ENCODE data around the gene LINC00632. TPM values are rescaled to one million over a fixed set of nuclear protein-coding genes. Genes with fewer than 3 reads are reported as not detected.

The LINC00632 gene
- total RNA-seq, 2 donors from 2014 or later, result 742 to 829 TPM

DNA sequence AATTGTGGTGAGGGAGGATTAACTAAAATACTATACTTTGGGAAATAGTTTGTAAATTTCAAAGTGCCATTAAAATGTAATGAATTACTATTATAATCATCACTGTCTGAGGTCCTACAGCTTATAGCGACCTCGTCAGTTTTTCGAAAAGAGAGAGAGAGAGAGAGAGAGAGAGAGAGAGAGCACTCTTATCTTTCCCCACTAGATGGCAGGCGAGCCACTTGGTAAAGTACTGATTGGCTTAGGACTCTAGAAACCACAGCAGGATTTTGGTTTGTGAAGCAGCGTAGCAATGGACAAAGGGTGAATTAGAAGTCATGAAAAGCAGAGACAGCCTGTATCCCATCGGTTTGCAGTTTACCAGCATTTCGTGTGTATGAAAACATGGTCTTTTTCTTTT, 52.5 kb downstream of the LINC00632 start:
- DNase-seq (ENCODE audit: low spot score), result no peak

DNA sequence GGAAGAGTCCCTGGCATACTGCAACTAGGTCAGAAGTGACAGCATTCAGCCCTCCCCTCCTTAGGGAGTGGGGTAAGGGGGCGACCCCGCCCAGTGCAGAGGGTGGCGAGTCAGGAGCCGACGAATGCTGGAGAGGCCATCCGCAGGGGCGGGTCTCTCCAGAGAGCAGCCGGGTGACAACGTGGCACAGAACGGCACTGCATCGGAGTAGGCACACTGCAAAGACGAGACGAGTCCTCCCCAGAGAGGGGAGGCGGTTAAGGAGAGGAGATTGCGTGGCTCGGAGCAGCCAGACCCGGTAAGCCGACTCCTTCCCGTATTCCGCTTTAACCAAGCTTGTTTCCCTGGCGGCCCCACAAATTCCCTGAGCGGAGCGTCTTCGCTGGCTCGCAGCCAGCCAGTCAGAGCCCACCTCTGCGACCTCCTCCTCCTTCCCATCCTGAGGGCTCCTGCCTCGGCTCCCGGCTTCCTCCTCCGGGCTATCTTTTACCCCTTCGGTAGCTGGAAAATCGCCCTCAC, 54.9 kb downstream of the LINC00632 start:
- intact Hi-C loops (cut with DNase I), result no loop called here
- DNase-seq (ENCODE audit: low spot score), result peak; percentile 83

More for the DNA sequence above, 52.5 kb downstream of the LINC00632 start:
- intact Hi-C loops (cut with DNase I), result no loop called here

DNA sequence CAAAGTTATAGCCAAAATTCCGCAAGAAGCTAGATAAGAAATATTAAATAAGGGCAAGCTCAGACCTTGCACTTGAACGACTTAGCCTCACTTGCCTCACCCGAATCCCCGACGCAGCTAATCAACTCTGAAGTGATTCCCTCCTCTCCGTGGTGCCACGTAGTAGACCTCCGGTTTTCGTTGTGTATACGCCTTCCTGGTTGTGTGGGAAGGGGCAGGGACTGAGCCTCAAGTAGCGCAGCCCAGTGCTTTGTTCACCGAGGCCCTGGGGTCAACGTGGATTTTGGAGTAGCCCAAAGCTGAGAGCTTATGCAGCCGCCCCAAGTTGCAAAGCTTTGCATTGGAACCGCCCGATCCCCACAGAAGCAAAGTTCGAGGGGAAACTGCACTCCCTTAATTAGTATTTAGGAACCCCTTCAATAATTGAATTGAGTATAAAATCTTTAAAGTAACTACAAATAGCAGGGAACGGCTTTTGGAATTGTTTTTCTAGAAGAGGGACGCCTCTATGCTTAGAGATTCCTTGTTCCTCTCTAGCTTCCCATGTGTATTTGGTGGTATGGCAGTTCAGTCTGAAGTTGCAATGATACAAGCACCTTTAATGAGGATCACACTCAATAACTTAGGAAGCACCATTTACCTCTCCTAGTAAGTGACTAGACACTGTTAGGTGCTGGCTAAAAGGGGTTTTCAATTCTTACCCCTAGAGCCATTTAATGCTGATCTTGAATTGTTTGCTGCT, 55.7 kb downstream of the LINC00632 start:
- intact Hi-C loops (cut with DNase I), result no loop called here
- no peak for DNase-seq (ENCODE audit: low spot score)

DNA sequence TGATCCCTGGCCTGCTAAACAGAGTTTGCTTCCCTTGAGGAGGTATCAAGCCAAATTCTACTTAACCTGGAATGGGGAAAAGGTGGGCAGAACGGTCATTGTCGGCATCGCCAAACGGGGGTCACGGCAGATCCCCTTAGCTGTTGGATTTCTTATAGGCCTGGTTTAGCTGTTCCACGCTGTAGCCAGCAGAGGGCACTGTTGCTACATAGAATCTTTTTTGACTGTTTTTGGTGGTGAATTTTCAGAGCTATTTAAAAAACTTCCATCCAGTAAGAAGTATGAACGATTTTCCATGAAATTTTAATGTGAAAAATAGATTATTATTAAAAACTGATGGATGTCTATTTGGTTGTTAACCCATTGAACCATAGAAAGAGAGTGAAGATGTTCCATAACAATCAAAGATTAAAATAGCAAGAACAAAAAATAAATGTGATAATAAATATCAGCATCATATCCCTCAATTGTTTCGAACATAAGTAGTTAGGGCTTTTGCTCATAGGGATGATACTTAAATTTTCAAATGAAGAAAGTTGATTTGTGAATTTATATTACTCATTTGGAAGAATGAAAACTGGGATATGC, 56.6 kb downstream of the LINC00632 start:
- DNase-seq (ENCODE audit: low spot score), result no peak
- intact Hi-C loops (cut with DNase I), result no loop called here

DNA sequence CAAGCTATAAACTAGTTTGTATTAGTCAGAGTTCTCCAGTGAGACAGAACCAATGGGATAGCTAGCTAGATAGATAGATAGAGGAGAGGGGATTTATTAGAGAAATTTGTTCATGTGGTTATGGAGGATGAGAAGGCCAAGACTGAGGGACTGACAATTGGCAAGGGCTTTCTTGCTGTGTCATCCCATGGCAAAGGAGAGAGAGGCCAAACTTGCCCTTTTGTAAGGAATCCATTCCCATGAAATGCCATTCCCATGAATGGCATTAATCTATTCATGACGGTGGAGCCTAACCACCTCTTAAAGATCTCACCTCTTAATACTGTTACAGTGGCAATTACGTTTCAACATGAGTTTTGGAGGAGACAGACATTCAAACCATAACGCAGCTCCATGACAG, 58.1 kb downstream of the LINC00632 start:
- intact Hi-C loops (cut with DNase I), result no loop called here

DNA sequence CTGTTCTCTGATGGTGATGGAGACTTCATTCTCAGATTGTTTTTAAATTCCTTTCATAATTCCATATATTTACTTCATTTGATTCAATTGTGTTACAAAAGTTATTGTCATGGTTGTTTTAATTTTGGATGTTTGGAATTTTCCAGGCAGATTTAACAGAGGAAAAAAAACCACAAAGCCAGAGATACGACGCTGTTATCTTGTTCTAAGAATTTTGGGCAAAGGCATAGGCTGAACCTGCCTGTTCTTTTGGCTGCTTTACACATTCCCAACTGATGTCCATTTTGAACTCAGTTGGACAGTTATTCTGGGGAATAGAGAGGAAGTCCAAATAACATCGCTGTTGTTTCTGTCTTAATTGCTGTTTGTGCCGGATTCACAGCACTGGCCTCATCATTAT, 65.7 kb downstream of the LINC00632 start:
- intact Hi-C loops (cut with DNase I), result no loop called here
- DNase-seq (ENCODE audit: low spot score), result no peak

More for the DNA sequence above, 58.1 kb downstream of the LINC00632 start:
- no peak for DNase-seq (ENCODE audit: low spot score)

DNA sequence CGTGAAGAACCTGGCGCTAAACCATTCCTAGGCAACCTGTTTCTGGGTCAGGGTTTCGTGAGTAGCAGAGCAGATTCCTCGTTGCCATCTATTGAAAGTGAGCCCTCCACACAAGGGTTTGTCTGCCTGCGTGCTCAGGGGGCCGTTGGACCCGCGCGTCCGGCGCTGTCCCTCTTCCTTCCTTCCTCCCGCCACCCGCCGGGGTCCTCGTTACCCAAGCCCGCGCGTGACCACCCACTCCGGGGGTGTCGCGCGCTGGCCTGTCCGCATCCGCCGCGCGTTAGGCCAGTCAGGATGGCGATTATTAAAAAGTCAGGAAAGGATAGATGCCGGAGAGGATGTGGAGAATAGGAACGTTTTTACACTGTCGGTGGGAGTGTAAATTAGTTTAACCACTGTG, 66.8 kb downstream of the LINC00632 start:
- no peak for DNase-seq (ENCODE audit: low spot score)
- intact Hi-C loops (cut with DNase I), result no loop called here

DNA sequence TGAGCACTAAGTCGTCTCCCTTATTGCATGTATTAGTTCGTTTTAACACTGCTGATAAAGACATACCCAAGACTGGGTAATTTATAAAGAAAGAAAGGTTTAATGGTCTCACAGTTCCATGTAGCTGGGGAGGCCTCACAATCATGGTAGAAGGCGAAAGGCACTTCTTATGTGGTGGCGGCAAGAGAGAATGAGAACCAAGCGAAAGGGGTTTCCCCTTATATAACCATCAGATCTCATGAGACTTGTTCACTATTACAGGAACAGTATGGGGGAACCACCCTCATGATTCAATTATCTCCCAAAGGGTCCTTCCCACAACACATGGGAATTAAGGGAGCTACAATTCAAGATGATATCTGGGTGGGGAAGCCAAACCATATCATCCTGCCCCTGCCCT, 85.1 kb downstream of the LINC00632 start:
- intact Hi-C loops (cut with DNase I), result no loop called here
- DNase-seq (ENCODE audit: low spot score), result no peak

DNA sequence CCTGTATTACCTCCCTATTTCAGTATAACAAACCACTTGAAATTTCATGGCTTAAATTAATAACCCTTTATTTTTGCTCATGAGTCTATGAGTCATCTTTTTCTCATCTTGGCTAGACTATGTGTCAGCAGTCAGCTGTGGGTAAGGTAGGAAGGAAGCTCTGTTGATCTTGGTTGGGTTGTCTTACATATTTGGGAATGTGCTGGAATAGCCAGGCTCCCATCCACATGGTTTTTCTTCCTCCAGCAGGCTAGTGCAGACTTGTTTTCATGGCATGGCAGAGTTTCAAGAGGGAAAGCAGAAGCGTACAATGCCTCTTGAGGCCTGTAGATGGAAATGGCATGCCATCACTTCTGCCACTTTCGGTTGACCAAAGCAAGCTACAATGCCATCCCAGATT, 89.7 kb downstream of the LINC00632 start:
- DNase-seq (ENCODE audit: low spot score), result no peak
- intact Hi-C loops (cut with DNase I), result no loop called here

DNA sequence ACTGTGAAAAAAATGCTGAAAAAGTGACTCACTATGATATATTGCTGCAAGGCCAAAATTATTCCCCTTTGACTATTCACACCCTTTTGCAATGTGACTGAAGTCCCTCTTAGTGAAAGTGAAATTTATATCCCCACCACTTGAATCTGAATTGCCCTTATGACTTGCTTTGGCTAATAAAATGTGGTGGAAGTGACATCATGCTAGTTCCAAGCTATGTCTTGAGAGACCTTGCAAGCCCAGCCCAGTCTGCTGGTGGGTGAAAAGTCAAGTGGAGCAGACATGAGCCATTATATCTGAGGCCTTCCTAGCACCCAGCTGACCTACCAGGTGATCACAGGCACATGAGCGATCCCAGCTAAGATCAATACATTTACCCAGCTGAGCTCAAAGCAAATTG, 94.7 kb downstream of the LINC00632 start:
- no peak for DNase-seq (ENCODE audit: low spot score)
- intact Hi-C loops (cut with DNase I), result no loop called here

DNA sequence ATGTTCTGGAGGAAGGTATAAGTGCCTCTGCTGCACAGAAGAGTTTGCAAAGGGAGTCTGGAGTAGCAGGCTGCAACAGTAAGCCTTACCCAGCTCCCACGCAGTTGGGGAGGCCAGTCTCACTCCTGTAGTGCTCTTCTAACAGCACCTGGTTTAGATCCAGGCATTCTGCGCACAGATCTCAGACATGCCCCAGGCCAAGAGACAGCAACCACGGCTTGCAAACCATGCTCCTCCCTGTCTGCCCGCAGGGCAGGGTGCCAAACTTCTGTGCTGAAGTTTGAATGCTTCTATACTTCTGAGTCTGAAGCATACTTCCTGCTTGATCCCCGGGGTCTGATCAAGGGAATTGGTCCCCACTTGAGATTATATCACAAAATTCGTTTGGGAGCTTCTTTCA, 106.3 kb downstream of the LINC00632 start:
- intact Hi-C loops (cut with DNase I), result no loop called here
- no peak for DNase-seq (ENCODE audit: low spot score)

DNA sequence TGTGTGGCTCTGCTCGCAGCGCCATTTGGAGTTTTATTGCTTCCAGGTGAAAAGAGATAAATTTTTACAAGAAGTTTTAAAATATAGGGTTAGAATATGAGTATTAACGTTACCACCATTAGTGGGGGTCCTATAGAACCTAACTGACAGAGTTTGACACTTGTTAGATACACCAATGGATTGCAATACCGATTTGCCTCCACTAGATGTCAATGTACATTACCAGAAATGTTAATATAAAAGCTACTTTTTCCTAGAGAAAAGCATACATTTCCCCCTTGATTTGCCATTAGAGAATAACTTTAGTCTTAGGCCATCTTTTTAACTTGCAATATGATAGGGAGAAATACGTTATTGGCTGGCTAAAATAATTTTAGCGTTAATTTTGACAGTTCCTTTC, 108.4 kb downstream of the LINC00632 start:
- DNase-seq (ENCODE audit: low spot score), result no peak
- intact Hi-C loops (cut with DNase I), result no loop called here

DNA sequence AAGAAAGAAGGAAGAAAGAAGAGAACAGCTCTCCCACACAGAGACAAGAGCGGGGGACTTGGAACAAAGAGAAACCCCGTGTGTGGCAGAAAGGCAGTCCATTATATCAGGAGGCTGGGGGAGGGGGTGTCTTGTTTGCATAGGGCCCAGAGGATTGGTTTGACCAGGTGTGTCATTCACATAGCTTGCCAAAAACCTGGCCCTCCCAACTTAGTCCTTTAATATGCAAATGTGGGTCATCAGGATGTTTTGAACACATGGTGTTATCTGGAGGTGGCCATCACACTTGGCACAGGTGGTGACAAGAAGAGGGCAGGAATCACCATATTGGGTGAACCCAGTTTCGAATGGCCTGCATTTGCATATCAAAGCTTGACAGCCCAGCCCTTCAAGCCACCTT, 111.7 kb downstream of the LINC00632 start:
- DNase-seq (ENCODE audit: low spot score), result no peak
- intact Hi-C loops (cut with DNase I), result no loop called here

DNA sequence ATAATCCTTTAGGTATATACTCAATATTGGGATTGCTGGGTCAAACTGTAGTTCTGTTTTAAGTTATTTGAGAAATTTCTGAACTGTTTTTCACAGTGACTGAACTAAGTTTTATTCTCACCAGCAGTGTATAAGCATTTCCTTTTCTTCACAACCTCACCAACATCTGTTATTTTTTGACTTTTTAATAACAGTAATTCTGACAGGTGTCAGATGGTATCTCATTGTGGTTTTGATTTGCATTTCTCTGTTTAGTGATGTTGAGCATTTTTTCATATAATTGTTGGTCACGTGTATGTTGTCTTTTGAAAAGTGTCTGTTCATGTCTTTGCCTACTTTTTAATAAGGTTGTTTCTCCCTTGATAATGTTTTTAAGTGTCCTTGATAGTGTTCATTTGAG, 112.6 kb downstream of the LINC00632 start:
- intact Hi-C loops (cut with DNase I), result no loop called here
- no peak for DNase-seq (ENCODE audit: low spot score)

DNA sequence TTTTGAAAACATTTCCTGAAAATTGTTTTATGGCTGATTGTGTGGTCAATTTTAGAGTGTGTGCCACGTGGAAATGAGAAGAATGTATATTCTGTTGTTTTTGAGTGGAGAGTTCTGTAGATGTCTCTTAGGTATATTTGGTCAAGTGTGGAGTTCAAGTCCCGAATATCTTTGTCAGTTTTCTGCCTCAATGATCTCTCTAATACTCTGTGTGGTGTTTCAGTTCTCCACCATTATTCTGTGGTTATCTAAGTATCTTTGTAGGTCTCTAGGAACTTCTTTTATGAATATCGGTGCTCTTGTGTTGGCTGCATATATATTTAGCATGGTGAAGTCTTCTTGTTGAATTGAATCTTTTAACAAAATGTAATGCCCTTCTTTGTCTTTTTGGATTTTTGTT, 113.3 kb downstream of the LINC00632 start:
- no peak for DNase-seq (ENCODE audit: low spot score)
- intact Hi-C loops (cut with DNase I), result no loop called here

DNA sequence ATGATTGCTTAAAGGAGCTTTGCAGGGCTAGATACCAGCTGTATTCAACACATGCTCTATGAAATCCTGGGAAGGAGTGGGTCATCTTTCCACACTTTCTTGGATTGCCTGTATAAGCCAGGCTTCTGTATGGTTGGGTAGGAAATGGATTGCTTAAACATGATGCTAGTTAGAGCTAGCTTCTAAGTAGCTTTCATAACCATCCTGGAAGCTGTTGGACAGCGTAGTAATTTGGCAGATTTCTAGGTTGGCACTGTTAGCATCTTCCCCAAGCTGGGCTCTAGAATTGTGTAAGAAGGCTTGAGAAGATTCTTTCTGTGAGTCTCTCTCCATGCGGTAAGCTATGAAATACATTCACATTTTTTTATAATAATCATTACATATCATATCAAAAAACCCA, 127.3 kb downstream of the LINC00632 start:
- intact Hi-C loops (cut with DNase I), result no loop called here
- no peak for DNase-seq (ENCODE audit: low spot score)

Other genes starting within 250 kb of the LINC00632 start
- not detected for gene SOX3, start 204.7 kb upstream of the LINC00632 start, total RNA-seq

All from posterior vena cava (tissue), 2 donors.